Measurements from ENCODE around the gene ZNF483. TPM values are rescaled to one million over a fixed set of nuclear protein-coding genes. Genes with fewer than 3 reads are reported as not detected.

The ZNF483 gene
- total and polyA plus RNA-seq, 2 of the 4 experiments (the other 2 are of a cell fraction): 0.10 to 0.90 TPM

GRCh38 chr9:111542497-111543254, 17.7 kb downstream of the ZNF483 start:
- no peak overlapping the region for H2BK5ac ChIP-seq (ENCODE audit: low read depth, low read length, poor library complexity, severe bottlenecking)

More at GRCh38 chr9:111542497-111543254, 17.7 kb downstream of the ZNF483 start:
- no peak overlapping the region for H2BK15ac ChIP-seq (ENCODE audit: low read depth, low read length)
- no peak overlapping the region for H3K56ac ChIP-seq (ENCODE audit: extremely low read depth, insufficient read depth, low read length)
- H2AFZ ChIP-seq (replicated peaks; ENCODE audit: low read length, poor library complexity): no peak overlapping the region
- H4K20me1 ChIP-seq (ENCODE audit: insufficient read depth, low read length): no peaks in the 10 kb centered on the region
- H3K4me3 ChIP-seq (ENCODE audit: insufficient read depth, low read depth, low read length): no peak overlapping the region
- dilution Hi-C loops (cut with HindIII; ENCODE audit: low sequenced_read_pairs, unreplicated experiment) (no loop called here), in situ Hi-C loops (cut with MboI; ENCODE audit: low sequenced_read_pairs) (no loop called here), intact Hi-C loops (cut with micrococcal nuclease) (no loop called here)
- H2BK120ac ChIP-seq (ENCODE audit: low read depth, low read length): no peak overlapping the region
- ATAC-seq (ENCODE audit: low read depth) (no peak), DNase-seq (no peak)
- no peak overlapping the region for H2AK5ac ChIP-seq (ENCODE audit: low read depth, low read length)
- no peak overlapping the region for H4K5ac ChIP-seq (ENCODE audit: low read depth, low read length)
- H3K4me2 ChIP-seq (ENCODE audit: low read depth, low read length): no peak overlapping the region
- ChIA-PET POLR2A (ENCODE audit: unreplicated experiment) (no interaction called here), CTCF (interaction anchor here (1.4 kb wide), 1 partner anchor 12 kb away, joined by 3 read pairs; no protein-coding TSS in a partner anchor)
- TF ChIP-seq FOS (IDR thresholded peaks at IDR 0.05; ENCODE audit: low read depth, low read length) (no peak), RFX5 (IDR thresholded peaks at IDR 0.05; ENCODE audit: low read depth, low read length) (no peak), RCOR1 (IDR thresholded peaks at IDR 0.05; ENCODE audit: insufficient replicate concordance, low read length) (no peak), CTCF (conservative IDR thresholded peaks at IDR 0.05; ENCODE audit: low read depth, low read length) (no peak), RAD21 (IDR thresholded peaks at IDR 0.05; ENCODE audit: low read length) (no peak), MAZ (IDR thresholded peaks at IDR 0.05; ENCODE audit: borderline replicate concordance, low read depth, low read length) (no peak), NFE2L2 (IDR thresholded peaks at IDR 0.05; ENCODE audit: low read depth, low read length) (no peak), SMC3 (IDR thresholded peaks at IDR 0.05; ENCODE audit: low read depth, low read length) (no peak), CHD1 (IDR thresholded peaks at IDR 0.05; ENCODE audit: low read depth, low read length) (no peak), BHLHE40 (IDR thresholded peaks at IDR 0.05; ENCODE audit: low read depth, low read length) (no peak), MXI1 (IDR thresholded peaks at IDR 0.05; ENCODE audit: borderline replicate concordance, low read depth, low read length) (no peak), CEBPB (IDR thresholded peaks at IDR 0.05; ENCODE audit: low read depth, low read length) (no peak), USF2 (IDR thresholded peaks at IDR 0.05; ENCODE audit: low read depth, low read length) (no peak), MAFK (IDR thresholded peaks at IDR 0.05; ENCODE audit: low read depth, low read length) (no peak), POLR2A (IDR thresholded peaks at IDR 0.05; ENCODE audit: low read depth, low read length) (no peak), ELK1 (IDR thresholded peaks at IDR 0.05; ENCODE audit: borderline replicate concordance, low read depth, low read length) (no peak)
- H3K4me1 ChIP-seq (ENCODE audit: control insufficient read depth, insufficient read depth, low read length): no peaks in the 10 kb centered on the region
- H3K14ac ChIP-seq (replicated peaks; ENCODE audit: low read depth, low read length): no peak overlapping the region
- no peaks in the 10 kb centered on the region for H3K36me3 ChIP-seq (ENCODE audit: control insufficient read depth, insufficient read depth, low read length)
- H3K9me3 ChIP-seq (ENCODE audit: control insufficient read depth, insufficient read depth, low read length): peaks cover 70% of the 10 kb centered on the region
- no peaks in the 10 kb centered on the region for H3K79me1 ChIP-seq (ENCODE audit: low read depth in 1 of 2, low read length in 2 of 2)
- H2BK20ac ChIP-seq (ENCODE audit: low read depth, low read length): no peak overlapping the region
- H4K91ac ChIP-seq (ENCODE audit: insufficient read depth, low read depth, low read length): no peak overlapping the region
- no TSS peak for BruUV-seq (replicated peaks)
- 100% methylated on average over 2 of the region's 11 CpGs; no CpG with 5 or more reads in 1 of the 2 experiments for WGBS, 2 experiments (ENCODE audit: extremely low coverage in 2 of 2, insufficient read length in 1 of 2)
- H4K8ac ChIP-seq (ENCODE audit: low read depth in 2 of 2, low read length in 2 of 2): no peak overlapping the region
- H3K9ac ChIP-seq (ENCODE audit: low read depth, low read length): no peak overlapping the region
- H3K4ac ChIP-seq (ENCODE audit: low read depth, low read length): no peak overlapping the region
- no peak overlapping the region for H2AK9ac ChIP-seq (replicated peaks; ENCODE audit: low read depth, low read length, poor library complexity)
- H3K27ac ChIP-seq (ENCODE audit: insufficient read depth, low read length): no peak overlapping the region
- no peaks in the 10 kb centered on the region for H3K9me1 ChIP-seq (ENCODE audit: insufficient read depth, low read length)
- H3K27me3 ChIP-seq (ENCODE audit: control insufficient read depth, insufficient read depth, low read length): no peaks in the 10 kb centered on the region
- no peak overlapping the region for H3K23ac ChIP-seq (ENCODE audit: low read depth, low read length)
- no peak overlapping the region for H3K18ac ChIP-seq (ENCODE audit: low read depth, low read length)

All from IMR-90 (cell line).